KBM-7 (cell line): Measurements from ENCODE around the gene ACSS1.
A peak's percentile ranks its signal among the peaks of the same experiment; 100 is the strongest.
"Not testable (repeated sequence)": the region's sequence is repeated elsewhere in the genome, so short reads cannot be mapped to it uniquely, and the experiment has no call there.

ENCODE experiments used
- DNase-seq: peaks from one replicate; pipeline ENCODE4 v3.0.0-alpha.2; 2015
- in situ Hi-C: fragments of 300-500 bp; cut with MboI; formaldehyde crosslinking; loops from 2 replicates; pipeline ENCODE4 v1.14.3; 2020; ENCODE audit warnings: low sequenced_read_pairs, low pct_unique_long_range_greater_than_20kb, mixed read lengths

ACSS1 gene

DNA sequence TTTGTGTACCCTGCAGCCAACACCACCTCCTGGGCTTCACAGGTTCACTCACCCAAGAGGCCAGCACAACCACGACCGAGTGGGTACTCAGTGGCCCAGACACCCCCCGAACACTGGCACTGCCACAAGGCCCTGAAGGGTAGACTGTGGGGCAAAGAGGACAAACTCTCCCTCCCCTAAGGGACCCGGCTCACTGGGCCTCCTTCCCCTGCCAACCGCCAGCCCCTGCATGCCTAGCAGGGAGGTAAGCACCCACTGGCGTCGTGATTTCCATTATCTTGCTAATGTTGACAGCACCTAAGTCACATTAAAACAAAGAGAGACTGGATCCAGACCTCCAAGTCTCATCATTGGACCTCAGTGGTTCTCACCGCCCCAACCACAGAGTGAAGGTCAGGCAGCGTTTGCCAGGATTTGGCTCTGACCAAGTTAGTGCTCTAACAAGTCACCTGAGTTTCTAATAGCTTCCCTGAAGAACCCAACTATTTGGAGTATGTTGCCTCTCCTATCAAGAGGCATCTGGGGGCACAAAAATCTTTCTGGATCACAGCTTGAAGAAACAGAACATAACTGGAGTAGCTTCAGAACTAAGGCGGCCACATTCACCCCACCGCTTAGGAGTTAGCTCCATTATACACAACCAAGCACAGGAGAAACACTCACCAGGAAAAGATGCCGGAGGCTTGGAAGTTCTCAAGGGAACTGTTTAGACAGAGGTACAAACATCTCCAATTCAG lies 51.3 kb downstream of the ACSS1 start:
- DNase-seq = no peak

DNA sequence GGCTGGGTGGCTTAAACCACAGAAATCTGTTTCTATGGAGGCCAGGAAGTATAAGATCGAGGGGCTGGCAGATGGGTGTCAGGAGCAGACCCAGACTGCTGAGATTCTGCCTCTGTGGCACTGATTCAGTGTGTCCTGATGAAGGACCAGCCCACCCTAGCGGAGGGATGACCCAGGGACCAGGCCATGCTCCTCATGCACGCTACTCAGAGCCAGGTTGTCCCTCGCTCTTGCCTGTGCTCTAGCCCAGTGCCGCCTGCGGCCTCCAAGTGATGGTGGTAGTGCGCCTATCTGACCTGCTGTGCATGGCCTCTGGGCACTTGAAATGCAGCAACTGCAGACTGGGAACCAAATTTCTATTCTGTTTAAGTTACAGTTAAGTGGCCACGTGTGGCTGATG lies 52.3 kb downstream of the ACSS1 start:
- in situ Hi-C loops = no loop called here
- DNase-seq = no peak

More for the DNA sequence above, 51.3 kb downstream of the ACSS1 start:
- in situ Hi-C loops = no loop called here

DNA sequence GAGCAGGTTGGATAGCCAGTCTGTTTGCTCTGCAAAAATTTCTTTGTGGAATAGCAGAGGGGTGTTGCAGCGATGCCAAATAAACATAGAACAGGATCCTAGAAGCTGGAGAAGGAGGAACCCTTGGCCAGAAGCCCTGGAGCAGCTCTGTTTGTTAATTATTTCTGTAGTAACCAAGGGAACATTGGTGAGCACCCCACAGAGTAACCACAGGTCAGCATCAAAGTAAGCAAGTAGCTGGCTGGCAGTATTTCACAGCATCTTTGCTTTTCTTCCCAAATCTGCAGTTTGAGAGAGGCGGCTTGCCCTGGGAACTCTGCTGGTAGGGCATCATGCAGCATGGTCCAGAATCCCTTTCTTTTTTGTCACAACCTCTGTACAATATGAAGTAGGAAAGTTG lies 52.7 kb downstream of the ACSS1 start:
- no peak for DNase-seq
- in situ Hi-C loops = no loop called here

DNA sequence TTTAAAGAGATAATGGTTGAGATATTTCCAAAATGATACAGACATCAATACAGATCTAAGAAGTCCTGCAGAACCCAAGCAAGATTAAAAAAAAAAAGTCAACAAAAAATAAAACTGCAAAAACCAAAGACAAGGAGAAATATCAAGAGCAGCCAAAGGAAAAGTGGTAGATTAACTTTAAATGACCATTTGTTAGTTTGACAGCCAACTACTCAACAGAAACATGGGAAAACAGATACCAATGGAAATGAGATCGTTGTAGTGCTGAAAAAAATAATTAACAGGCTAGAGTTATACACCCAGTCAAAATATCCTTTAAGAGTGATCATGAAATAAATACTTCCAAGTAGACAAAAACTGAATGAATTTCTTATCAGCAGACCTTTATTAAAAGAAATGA lies 54.9 kb downstream of the ACSS1 start:
- in situ Hi-C loops = no loop called here
- DNase-seq = no peak

DNA sequence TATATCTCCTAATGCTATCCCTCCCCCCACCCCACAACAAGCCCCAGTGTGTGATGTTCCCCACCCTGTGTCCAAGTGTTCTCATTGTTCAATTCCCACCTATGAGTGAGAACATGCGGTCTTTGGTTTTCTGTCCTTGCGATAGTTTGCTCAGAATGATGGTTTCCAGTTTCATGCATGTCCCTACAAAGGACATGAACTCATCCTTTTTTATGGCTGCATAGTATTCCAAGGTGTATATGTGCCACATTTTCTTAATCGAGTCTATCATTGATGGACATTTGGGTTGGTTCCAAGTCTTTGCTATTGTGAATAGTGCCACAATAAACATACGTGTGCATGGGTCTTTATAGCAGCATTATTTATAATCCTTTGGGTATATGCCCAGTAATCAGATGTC lies 56.6 kb downstream of the ACSS1 start:
- in situ Hi-C loops, DNase-seq: not testable (repeated sequence)

DNA sequence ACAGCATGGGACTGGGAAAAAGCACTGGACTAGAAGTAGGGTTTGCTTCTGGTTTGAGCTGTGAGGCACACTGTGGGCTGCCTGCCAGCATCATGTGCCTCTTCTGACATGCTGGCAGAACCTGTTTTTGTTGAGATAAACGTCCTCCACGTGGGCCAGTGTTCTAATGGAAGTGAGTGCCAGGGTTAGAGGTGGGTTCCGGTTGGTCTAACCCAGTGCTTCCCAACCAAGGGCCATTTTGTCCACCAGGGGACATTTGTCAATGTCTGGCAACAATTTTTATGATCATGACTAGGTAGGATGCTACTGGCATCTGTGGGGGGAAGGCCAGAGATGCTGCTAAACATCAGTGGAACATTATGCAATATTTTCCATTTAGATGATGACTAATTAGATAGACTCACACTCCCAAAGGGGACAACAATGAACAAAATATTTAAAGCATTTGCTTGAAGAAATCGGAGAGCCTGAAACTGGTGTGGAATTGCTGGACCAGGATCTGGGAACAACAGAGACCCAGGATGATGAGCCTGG lies 57.6 kb downstream of the ACSS1 start:
- no peak for DNase-seq
- in situ Hi-C loops = no loop called here

DNA sequence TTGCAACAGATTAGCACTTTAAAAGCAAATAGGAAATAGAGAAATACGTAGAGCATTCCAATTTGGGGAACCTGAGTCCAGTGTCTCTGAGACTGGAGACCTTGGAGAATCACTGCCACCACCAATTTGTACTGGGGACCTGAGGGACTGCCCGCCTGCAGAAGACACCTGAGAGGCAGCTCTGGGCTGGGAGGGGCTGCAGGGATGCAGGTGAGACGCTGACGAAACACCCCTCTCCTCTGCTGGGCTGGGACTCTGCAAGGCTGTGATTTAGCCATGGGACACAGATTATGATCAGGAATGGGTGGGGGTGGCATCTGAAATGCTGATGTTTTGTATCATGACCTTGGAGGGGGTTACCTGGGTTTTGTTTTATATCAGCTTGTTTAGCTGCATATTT lies 58.4 kb downstream of the ACSS1 start:
- in situ Hi-C loops = loop anchor here (10.0 to 25.0 kb wide), 2 partner anchors 65 to 188 kb away; partner anchors contain the start of gene ENTPD6
- DNase-seq = no peak

DNA sequence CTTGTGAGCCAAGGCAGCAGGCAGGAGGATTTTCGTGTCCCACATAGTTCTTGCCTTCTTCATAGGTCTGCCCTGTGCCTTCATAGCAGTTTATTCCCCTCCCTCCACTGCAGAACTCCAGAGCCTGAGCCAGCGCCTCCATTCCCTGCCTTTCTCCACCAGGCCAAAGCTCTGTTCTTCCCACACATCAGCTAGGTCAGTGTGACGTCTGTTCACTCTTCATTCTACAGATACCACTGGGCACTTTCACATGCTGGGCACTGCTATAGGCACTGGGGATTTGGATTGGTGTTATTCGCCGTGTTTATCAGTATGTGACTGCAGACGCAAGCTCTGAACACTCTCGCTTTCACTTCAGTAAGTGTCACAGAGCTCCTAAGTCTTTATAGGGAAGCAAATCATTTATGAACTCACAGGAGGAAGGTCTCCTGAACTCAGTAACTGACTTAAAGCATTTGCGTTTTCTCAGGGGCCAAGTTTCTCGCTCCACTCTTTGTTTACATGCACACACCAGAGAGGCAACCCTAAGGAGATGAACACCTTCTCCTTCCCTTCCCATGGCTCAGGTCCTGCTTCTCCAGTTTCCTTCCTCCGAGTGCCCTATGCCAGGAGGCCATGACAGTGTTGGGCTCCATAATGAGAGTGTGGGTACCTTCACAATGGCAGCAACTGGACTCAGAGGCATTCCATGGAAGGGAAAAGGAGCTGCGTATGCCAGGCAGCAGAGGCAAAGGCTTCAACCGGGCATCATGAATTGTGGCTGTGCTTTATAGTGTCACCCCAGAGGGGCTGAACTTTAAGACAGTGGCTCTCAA lies 59.1 kb downstream of the ACSS1 start:
- in situ Hi-C loops = loop anchor here (10.0 to 25.0 kb wide), 2 partner anchors 66 to 188 kb away; partner anchors contain the start of gene ENTPD6
- DNase-seq = no peak

DNA sequence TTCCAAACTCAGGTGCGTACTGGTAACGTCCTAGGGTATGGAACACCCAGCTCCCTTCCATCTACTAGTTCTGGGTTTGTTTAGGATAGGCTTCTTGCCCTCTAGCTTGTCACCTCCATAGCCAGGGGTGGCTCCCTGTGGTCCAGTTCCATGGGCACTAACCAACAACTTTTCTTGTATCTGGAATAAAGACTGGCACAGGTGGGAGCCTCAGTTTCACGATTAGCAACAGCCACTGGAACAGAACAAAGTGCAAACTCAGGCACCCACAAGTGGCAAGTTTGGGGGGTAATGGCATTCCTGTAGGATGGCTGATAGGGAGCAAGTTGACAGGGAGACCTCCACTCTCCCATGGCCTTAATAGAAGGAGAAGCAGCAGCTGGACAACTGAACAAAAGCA lies 59.8 kb downstream of the ACSS1 start:
- in situ Hi-C loops = loop anchor here (10.0 to 25.0 kb wide), 2 partner anchors 67 to 189 kb away; partner anchors contain the start of gene ENTPD6

DNA sequence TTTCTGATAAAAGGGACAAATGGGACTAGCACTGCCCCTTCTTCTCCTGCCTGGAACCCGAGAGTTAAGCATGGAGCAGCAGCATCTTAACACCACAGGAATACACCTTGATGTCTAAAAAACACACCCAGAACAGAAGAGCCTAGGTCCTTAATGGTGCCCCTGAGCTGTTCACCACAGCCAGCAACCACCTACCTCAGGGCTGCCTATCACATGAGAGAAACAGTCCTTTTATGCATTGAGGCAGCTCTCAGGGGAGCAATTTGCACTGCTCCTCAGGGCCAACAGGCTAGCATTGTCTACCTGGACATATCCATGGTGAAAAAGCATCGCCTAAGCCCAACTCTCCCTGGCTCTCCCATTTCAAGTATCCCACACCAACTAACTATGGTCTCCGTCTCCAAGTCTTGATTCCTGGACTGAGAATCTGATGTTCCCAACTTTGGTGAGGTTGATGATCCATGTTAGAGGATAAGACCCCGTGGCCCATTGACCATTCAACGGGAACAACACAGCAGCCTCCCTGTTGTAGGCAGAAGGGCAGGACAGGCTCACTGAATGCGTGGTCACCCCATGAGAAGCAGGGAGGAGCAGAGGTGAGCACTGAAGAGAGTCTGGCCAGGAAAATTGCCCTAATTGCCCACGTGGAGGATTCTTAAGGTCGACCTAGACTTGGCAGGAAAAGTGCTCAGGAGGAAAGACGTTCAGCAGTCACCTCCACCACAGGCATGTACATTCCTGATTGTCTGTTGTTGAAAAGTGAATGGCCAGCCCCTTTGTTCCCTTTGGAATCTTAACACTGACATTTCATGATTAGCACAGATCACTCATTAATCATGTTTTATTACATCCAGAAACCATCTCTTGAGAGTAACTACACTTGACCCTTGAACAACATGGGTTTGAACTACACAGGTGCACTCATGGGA lies 61.2 kb downstream of the ACSS1 start:
- in situ Hi-C loops = loop anchor here (10.0 to 25.0 kb wide), 2 partner anchors 68 to 191 kb away; partner anchors contain the start of gene ENTPD6
- no peak for DNase-seq

More for the DNA sequence above, 59.8 kb downstream of the ACSS1 start:
- no peak for DNase-seq

DNA sequence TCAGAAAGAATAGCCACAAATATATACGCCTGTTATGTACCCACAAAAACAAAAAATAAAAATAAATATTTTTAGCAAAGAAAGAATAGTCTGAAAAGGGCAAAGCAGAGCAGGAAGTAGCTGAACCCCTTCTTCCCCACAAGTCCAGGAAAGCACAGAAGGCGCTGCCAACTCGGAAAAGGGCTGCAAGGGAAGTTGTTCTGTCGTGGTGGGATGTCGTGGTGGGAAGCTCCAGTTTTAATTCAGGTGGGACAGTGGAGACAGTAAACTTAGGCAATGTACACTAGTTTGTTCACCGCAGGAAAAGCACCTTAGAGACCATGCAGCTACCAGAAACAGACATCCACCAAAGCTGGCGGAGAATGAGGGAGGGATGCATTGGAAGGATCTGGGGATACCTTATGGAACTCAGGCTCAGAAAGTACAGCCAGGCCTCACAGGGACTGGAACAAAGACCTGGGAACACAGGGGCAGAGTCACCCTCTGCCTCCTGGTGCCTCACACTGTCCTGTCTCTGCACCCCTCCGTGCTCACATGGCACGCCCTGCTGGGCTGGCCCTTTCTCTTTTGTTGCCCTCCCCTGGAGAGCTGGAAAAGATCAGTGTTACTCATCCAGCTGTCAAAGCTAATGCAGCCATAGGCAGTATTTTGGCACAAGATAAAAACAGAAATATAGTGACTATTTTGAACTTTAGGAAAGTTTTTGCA lies 62.0 kb downstream of the ACSS1 start:
- DNase-seq = no peak
- in situ Hi-C loops = loop anchor here (10.0 to 25.0 kb wide), 2 partner anchors 69 to 191 kb away; partner anchors contain the start of gene ENTPD6

DNA sequence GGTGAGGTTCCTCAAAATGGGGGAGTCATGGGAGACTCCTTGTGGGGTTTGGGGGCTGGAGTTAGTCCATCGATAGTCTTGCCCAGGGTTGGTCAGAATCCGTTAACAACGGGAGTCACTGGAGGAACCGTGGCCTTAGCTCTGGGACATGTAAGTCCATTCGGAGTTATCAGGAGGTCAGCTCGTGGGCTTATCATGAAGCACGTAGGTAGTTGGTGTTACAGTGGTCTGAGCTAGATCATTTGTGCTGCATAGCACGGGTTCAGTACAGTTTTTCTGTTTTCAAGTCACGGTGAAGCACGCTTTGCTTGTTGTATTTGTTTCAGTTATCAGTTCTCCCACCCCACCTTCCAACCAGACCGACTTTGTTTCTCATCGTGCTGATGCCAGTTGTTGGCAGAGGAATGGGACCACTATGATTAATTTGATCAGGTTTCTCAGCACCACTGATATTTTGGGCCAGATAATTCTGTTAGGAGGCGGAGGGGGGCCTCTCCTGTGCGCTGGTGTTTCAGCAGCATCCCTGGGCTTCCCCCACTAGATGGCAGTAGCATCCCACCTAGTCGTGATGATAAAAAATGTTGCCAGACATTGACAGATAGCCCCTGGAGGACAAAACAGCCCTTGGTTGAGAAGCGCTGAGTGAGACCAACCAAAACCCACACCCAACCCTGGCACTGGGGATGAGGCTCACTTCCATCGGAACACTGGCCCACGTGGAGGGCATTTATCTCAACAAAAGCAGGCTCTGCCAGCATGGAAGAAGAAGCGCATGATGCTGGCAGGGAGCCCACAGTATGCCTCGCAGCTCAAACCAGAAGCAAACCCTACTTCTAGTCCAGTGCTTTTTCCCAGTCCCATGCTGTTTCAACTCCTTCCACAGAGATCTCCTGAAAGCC lies 63.2 kb downstream of the ACSS1 start:
- in situ Hi-C loops = loop anchor here (10.0 to 25.0 kb wide), 2 partner anchors 70 to 193 kb away; partner anchors contain the start of gene ENTPD6
- DNase-seq = peak; percentile 88

DNA sequence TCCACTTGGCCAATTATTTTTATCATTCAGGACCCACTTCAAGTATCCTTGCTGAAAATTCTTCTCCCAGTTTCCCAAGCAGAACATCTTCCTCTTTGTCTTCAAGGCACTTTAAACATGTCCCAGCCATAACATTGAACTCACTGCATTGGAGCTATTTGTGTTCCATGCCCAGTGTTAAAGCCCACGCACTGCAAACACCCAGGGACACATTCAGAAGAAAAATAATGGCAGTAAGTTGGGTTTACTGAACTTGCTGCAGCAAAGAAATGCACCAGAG lies 63.8 kb downstream of the ACSS1 start:
- no peak for DNase-seq
- in situ Hi-C loops = loop anchor here (10.0 to 25.0 kb wide), 2 partner anchors 71 to 193 kb away; partner anchors contain the start of gene ENTPD6

DNA sequence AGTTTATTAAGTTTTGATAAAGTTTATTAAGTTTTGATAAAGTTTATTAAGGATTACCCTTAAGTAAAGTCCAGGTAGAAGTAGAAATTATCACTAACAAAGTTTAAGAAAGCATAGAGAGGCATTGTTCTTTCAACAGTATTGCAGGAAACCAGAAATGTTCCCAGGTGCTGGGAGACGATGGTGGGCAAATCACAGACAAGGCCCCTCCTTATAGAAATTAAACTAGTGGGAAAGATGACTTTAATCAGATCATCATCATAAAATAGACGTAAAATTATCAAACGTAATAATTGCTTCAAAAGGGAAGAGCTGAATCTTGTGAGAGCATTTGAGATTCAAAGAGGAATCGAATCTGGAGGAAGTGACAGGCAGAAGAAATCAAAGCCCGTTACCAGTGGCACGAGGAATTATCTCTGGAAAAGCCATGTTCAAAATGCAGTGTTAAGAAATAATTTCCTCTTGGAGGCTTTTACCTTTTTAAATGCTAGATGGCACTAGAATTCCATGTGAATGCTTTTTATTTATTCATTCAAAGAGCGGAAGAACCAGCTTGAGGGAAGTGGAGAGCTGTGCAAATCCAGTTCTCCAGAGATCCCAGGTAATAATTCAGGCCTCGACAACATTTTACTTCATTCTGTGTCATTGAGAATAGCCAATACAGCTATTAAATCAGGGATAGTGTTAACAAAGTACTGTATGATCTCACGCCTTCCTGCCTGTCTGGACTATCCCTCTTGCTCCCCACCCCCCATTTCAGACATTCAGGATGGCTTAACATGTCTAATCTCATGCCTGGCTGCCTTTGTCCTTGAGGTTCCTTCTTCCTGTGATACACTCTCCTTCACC lies 64.4 kb downstream of the ACSS1 start:
- DNase-seq = peak; percentile 48
- in situ Hi-C loops = loop anchor here (10.0 to 25.0 kb wide), 2 partner anchors 71 to 194 kb away; partner anchors contain the start of gene ENTPD6

DNA sequence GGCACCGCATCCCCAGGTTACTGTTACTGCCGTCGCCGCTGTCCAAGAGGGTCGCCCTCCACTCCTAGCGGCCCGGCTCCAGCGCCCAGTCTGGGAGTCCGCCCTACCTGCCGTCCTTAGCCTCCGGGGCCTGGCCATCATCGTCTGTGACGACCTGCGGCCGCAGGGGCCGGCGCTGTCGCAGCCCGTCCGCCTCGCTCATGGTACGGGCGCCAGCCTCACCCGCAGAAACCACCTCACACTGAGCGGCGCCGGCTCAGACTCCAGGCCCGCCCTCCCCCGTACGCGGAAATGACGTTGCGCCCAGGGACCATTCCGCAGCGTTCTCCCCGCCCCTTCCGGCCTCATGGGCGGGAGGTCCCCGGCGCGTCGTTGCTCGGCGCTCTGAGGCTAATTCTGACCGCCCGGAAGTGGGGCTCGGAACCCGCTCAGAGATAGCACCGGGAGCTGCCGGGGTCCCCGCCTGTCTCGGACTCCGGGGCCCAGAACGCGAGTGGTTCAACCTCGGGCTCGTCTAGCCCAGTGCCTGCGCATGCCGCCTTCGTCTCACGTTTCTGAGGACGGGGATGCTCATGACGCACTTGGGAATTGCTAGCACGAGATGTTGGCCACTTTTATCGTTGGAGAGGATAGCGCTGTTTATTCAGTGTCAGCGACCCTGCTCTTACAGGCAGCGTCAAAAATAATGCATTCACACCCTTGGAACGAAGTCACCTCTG lies 65.3 kb downstream of the ACSS1 start, which contains the start of gene APMAP:
Gene APMAP (minus strand): TSS at position 265 of the 719 bp plus-strand sequence. CDS start 63 bp downstream, at position 202.
- DNase-seq = peak; percentile 93
- in situ Hi-C loops = loop anchor here (10.0 to 25.0 kb wide), 2 partner anchors 72 to 195 kb away; partner anchors contain the start of gene ENTPD6
